ENCODE measurements around the gene CNN3. TPM values are rescaled to one million over a fixed set of nuclear protein-coding genes. Genes with fewer than 3 reads are reported as not detected.

Gene CNN3
- total and polyA plus RNA-seq, 8 donors, result 239 to 326 (median 277) TPM

- Histone ChIP-seq H3K9me3 (no peaks in the 10 kb centered on the region), H3K36me3 (no peaks in the 10 kb centered on the region), H3K4me3 (peak overlapping the region; percentile 70 to 72), H3K27me3 (peaks cover 0 to 60% of the 10 kb centered on the region in 2 donors), H3K27ac (peak overlapping the region; percentile 96 to 99), H3K4me1 (peaks cover 40 to 55% of the 10 kb centered on the region in 2 donors)
- intact Hi-C loops (cut with DNase I), result loop anchor here in 1 of 2 donors (5.0 kb wide), 1 partner anchor 68 kb away; no protein-coding TSS in a partner anchor
- peak in 1 of 4 donors; percentile 22 for DNase-seq
- TF ChIP-seq CTCF (IDR thresholded peaks at IDR 0.05), result no peak
- no peak for ATAC-seq
These were observed 1.9 kb downstream of the CNN3 start for GRCh38 chr1:94925004-94925403.

- ATAC-seq, result no peak
- Histone ChIP-seq H3K36me3 (no peaks in the 10 kb centered on the region), H3K27ac (peak overlapping the region; percentile 16 to 99), H3K27me3 (peaks cover 0 to 42% of the 10 kb centered on the region in 2 donors), H3K9me3 (no peaks in the 10 kb centered on the region), H3K4me1 (peaks cover 44 to 67% of the 10 kb centered on the region in 2 donors), H3K4me3 (peak overlapping the region in 1 of 2 donors; percentile 70)
- no peak for TF ChIP-seq CTCF (IDR thresholded peaks at IDR 0.05)
- intact Hi-C loops (cut with DNase I), result no loop called here
- no peak for DNase-seq
These were observed 4.1 kb downstream of the CNN3 start for GRCh38 chr1:94922761-94923331.

DNA sequence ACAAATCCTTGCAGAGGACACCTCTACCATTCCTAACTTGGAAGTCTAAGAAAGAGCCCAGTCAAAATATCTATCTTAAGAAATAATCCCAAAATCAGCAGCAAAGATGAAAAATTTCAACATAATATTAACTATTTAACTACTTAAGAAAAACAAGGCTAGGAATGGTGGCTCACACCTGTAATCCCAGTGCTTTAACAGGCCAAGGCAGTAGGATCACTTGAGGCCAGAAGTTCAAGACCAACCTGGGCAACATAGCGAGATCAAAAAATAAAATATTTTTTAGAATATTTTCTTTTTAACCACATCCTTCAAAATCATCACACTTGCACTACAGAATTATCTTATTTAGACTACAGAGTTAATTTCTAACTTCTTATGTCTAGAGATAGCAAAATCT, 4.9 kb downstream of the CNN3 start:
- Histone ChIP-seq H3K9me3 (no peaks in the 10 kb centered on the region), H3K4me3 (peak overlapping the region in 1 of 2 donors; percentile 70), H3K27me3 (peaks cover 0 to 34% of the 10 kb centered on the region in 2 donors), H3K4me1 (peaks cover 44 to 67% of the 10 kb centered on the region in 2 donors), H3K36me3 (no peaks in the 10 kb centered on the region), H3K27ac (no peak overlapping the region)
- DNase-seq (no peak), ATAC-seq (no peak)
- intact Hi-C loops (cut with DNase I), result no loop called here
- no peak for TF ChIP-seq CTCF (IDR thresholded peaks at IDR 0.05)

DNA sequence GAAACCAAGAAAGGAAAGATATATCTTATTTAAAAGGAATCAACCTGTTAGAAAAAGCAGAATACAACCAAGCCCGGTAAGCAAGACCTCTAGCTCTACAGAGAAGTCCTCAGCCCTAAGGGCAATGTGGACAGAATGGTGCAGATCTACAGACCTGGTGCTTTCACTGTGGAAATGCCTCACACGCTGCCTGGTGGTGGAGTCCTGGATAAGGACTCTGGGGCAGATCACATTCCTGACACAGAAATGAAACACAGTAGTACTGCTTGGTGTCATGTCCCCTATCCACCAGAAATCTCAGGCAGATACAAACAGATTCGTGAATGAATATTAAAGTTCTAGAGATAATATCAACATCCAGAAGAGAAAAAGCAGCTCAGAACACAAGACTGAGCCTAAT, 6.8 kb downstream of the CNN3 start:
- Histone ChIP-seq H3K36me3 (no peaks in the 10 kb centered on the region), H3K4me3 (no peak overlapping the region), H3K27ac (peak overlapping the region; percentile 30 to 36), H3K9me3 (no peaks in the 10 kb centered on the region), H3K27me3 (peaks cover 0 to 15% of the 10 kb centered on the region in 2 donors), H3K4me1 (peaks cover 44 to 58% of the 10 kb centered on the region in 2 donors)
- intact Hi-C loops (cut with DNase I), result no loop called here
- DNase-seq, result no peak
- peak; percentile 38 for ATAC-seq
- no peak for TF ChIP-seq CTCF (IDR thresholded peaks at IDR 0.05)

GRCh38 chr1:94919241-94920030, 7.5 kb downstream of the CNN3 start:
- ATAC-seq (peak; percentile 82), DNase-seq (no peak)
- H3K4me3 ChIP-seq, result no peak overlapping the region
- H3K4me1 ChIP-seq, result peaks cover 44 to 60% of the 10 kb centered on the region in 2 donors
- H3K27ac ChIP-seq, result peak overlapping the region; percentile 30 to 36
- H3K27me3 ChIP-seq, result peaks cover 0 to 8% of the 10 kb centered on the region in 2 donors
- TF ChIP-seq CTCF (IDR thresholded peaks at IDR 0.05), result no peak
- intact Hi-C loops (cut with DNase I), result loop anchor here in 1 of 2 donors (10.0 kb wide), 1 partner anchor 115 kb away; no protein-coding TSS in a partner anchor
- H3K9me3 ChIP-seq, result no peaks in the 10 kb centered on the region
- H3K36me3 ChIP-seq, result no peaks in the 10 kb centered on the region

All from left lung (tissue), 10 donors.